ENCODE measurements around the gene ASS1. TPM values are rescaled to one million over a fixed set of nuclear protein-coding genes. Genes with fewer than 3 reads are reported as not detected.

Gene ASS1
- total and polyA plus RNA-seq, 2 of the 13 experiments (the other 11 are each of a cell fraction or from before 2014, with no cell fraction given), result 77.6 to 122 TPM

GRCh38 chr9:130526854-130527650 is 82.3 kb downstream of the ASS1 start (continued):
- TF ChIP-seq USF2 (IDR thresholded peaks at IDR 0.05; ENCODE audit: low read depth, low read length), result no peak
- no peak for TF ChIP-seq USF2 (CRISPR knock-in tag; IDR thresholded peaks at IDR 0.05; ENCODE audit: borderline replicate concordance)
- TF ChIP-seq RELA (CRISPR knock-in tag; IDR thresholded peaks at IDR 0.05), result no peak
- TF ChIP-seq KDM1A (CRISPR knock-in tag; IDR thresholded peaks at IDR 0.05), result 0 out of 2 replicates have a peak, but pooled peaks have one; percentile 17
- no peak for TF ChIP-seq ZSCAN31 (CRISPR knock-in tag; IDR thresholded peaks at IDR 0.05; ENCODE audit: low read depth)
- TF ChIP-seq ZBTB39 (CRISPR knock-in tag; IDR thresholded peaks at IDR 0.05), result no peak
- no peak for TF ChIP-seq ZNF879 (CRISPR knock-in tag; IDR thresholded peaks at IDR 0.05)
- no peak for TF ChIP-seq MAFK (conservative IDR thresholded peaks at IDR 0.05 in 1 of 2, IDR thresholded peaks at IDR 0.05 in 1 of 2; ENCODE audit: low read length in 2 of 2)
- peak; percentile 46; the same call in 1 of the 2 replicates for TF ChIP-seq ZSCAN25 (CRISPR knock-in tag; IDR thresholded peaks at IDR 0.05)
- no peak for TF ChIP-seq DMTF1 (CRISPR knock-in tag; IDR thresholded peaks at IDR 0.05)
- TF ChIP-seq ZNF775 (CRISPR knock-in tag; IDR thresholded peaks at IDR 0.05; ENCODE audit: borderline replicate concordance), result peak; percentile 26; the same call in 1 of the 2 replicates
- peak; percentile 40; the same call in 1 of the 2 replicates for TF ChIP-seq ZNF891 (CRISPR knock-in tag; IDR thresholded peaks at IDR 0.05)
- no peak for TF ChIP-seq EEA1 (CRISPR knock-in tag; IDR thresholded peaks at IDR 0.05; ENCODE audit: borderline replicate concordance)
- TF ChIP-seq HNF1B (CRISPR knock-in tag; IDR thresholded peaks at IDR 0.05), result peak; percentile 14; the same call in 1 of the 2 replicates
- no peak for TF ChIP-seq CENPBD1 (CRISPR knock-in tag; IDR thresholded peaks at IDR 0.05; ENCODE audit: borderline replicate concordance, low read depth)
- TF ChIP-seq ZNF772 (CRISPR knock-in tag; IDR thresholded peaks at IDR 0.05), result no peak; the same call in 1 of the 2 replicates
- TF ChIP-seq TRIM22 (IDR thresholded peaks at IDR 0.05), result no peak
- no peak for TF ChIP-seq TAF15 (IDR thresholded peaks at IDR 0.05; ENCODE audit: low read depth, low read length, poor library complexity, severe bottlenecking)

Measured in HepG2 (cell line).